ENCODE measurements around the gene EYS.

DNA sequence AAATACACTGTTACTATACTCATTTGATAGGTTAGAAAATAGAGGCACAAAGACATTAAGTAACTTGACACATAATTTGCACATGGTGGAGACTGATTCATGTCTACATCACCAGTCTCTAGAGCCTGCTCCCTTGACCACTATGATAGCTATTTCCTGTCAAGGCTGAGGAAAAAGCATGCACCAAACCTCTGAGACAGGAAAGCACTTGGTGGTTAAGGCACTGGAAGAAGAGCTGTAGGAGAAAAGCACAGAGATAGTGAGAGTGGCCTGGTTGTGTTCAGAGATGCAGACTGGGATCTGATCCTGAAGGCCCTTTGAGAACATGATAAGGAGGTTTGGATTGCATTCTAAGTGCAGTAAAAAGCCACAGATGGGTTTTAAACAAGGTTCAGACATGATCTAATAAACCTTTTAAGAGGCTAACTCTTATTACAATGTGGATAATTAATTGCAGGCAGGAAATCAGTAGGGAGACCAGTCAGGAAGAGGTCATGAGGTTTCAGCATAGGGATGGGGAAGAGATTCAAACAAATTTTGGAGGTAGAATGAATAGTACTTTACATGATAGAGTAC lies 1902.6 kb downstream of the EYS start:
- TF ChIP-seq, protein P1, sequence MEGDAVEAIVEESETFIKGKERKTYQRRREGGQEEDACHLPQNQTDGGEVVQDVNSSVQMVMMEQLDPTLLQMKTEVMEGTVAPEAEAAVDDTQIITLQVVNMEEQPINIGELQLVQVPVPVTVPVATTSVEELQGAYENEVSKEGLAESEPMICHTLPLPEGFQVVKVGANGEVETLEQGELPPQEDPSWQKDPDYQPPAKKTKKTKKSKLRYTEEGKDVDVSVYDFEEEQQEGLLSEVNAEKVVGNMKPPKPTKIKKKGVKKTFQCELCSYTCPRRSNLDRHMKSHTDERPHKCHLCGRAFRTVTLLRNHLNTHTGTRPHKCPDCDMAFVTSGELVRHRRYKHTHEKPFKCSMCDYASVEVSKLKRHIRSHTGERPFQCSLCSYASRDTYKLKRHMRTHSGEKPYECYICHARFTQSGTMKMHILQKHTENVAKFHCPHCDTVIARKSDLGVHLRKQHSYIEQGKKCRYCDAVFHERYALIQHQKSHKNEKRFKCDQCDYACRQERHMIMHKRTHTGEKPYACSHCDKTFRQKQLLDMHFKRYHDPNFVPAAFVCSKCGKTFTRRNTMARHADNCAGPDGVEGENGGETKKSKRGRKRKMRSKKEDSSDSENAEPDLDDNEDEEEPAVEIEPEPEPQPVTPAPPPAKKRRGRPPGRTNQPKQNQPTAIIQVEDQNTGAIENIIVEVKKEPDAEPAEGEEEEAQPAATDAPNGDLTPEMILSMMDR (IDR thresholded peaks at IDR 0.05): no peak
- no peak for TF ChIP-seq EP300 (IDR thresholded peaks at IDR 0.05)

Measured in gastroesophageal sphincter (tissue), 3 donors.